Measurements from ENCODE around the gene CHAT. TPM values are rescaled to one million over a fixed set of nuclear protein-coding genes. Genes with fewer than 3 reads are reported as not detected.

Gene CHAT
- total RNA-seq, 2 experiments from 2014 or later: not detected

- no peak for DNase-seq (ENCODE audit: low spot score)
- CTCF ChIA-PET (ENCODE audit: unreplicated experiment): no interaction called here
Observed at GRCh38 chr10:49707585-49707984, 93.7 kb downstream of the CHAT start.

GRCh38 chr10:49709934-49710333, 96.1 kb downstream of the CHAT start:
- no TSS peak for BruUV-seq (replicated peaks)
- intact Hi-C loops (cut with micrococcal nuclease; ENCODE audit: unreplicated experiment): no loop called here
- Histone ChIP-seq H3K36me3 (ENCODE audit: insufficient read depth, low read length) (no peaks in the 10 kb centered on the region), H4K20me1 (ENCODE audit: insufficient read depth, low read length) (no peaks in the 10 kb centered on the region), H3K9me3 (ENCODE audit: low read length) (no peaks in the 10 kb centered on the region), H3K4me1 (ENCODE audit: insufficient read depth, low read length, poor library complexity, severe bottlenecking) (no peaks in the 10 kb centered on the region), H3K27ac (ENCODE audit: low read depth, low read length, poor library complexity, severe bottlenecking) (no peak overlapping the region), H3K9me2 (ENCODE audit: insufficient read depth, low read length) (no peaks in the 10 kb centered on the region), H3K4me3 (ENCODE audit: low read depth, low read length, poor library complexity, severe bottlenecking) (no peak overlapping the region), H2AFZ (ENCODE audit: low read length) (no peak overlapping the region), H3K79me2 (ENCODE audit: insufficient read depth, low read depth, low read length) (no peaks in the 10 kb centered on the region), H3K4me2 (ENCODE audit: low read length) (no peak overlapping the region)
- POLR2A ChIA-PET: no interaction called here
- DNase-seq (ENCODE audit: low spot score): no peak
- CTCF ChIA-PET (ENCODE audit: unreplicated experiment): no interaction called here
- TF ChIP-seq EZH2phosphoT487 (IDR thresholded peaks at IDR 0.05; ENCODE audit: borderline replicate concordance, low read depth, low read length): no peak
- no peak for TF ChIP-seq CTCF (conservative IDR thresholded peaks at IDR 0.05; ENCODE audit: low read length)

More at GRCh38 chr10:49707585-49707984, 93.7 kb downstream of the CHAT start:
- POLR2A ChIA-PET: interaction anchor here (0.6 kb wide), 1 partner anchor 69 kb away, joined by 3 read pairs; no protein-coding TSS in a partner anchor
- BruUV-seq (replicated peaks): no TSS peak
- Histone ChIP-seq H3K4me3 (ENCODE audit: low read depth, low read length, poor library complexity, severe bottlenecking) (no peak overlapping the region), H3K36me3 (ENCODE audit: insufficient read depth, low read length) (no peaks in the 10 kb centered on the region), H3K79me2 (ENCODE audit: insufficient read depth, low read depth, low read length) (no peaks in the 10 kb centered on the region), H3K4me2 (ENCODE audit: low read length) (no peak overlapping the region), H3K9me3 (ENCODE audit: low read length) (no peaks in the 10 kb centered on the region), H4K20me1 (ENCODE audit: insufficient read depth, low read length) (no peaks in the 10 kb centered on the region), H3K4me1 (ENCODE audit: insufficient read depth, low read length, poor library complexity, severe bottlenecking) (no peaks in the 10 kb centered on the region), H3K9me2 (ENCODE audit: insufficient read depth, low read length) (no peaks in the 10 kb centered on the region), H2AFZ (ENCODE audit: low read length) (no peak overlapping the region), H3K27ac (ENCODE audit: low read depth, low read length, poor library complexity, severe bottlenecking) (no peak overlapping the region)
- intact Hi-C loops (cut with micrococcal nuclease; ENCODE audit: unreplicated experiment): no loop called here
- TF ChIP-seq CTCF (conservative IDR thresholded peaks at IDR 0.05; ENCODE audit: low read length) (no peak), EZH2phosphoT487 (IDR thresholded peaks at IDR 0.05; ENCODE audit: borderline replicate concordance, low read depth, low read length) (no peak)

GRCh38 chr10:49710966-49711365, 97.1 kb downstream of the CHAT start:
- H3K36me3 ChIP-seq (ENCODE audit: insufficient read depth, low read length): no peaks in the 10 kb centered on the region
- H3K4me2 ChIP-seq (ENCODE audit: low read length): no peak overlapping the region
- no peaks in the 10 kb centered on the region for H3K9me2 ChIP-seq (ENCODE audit: insufficient read depth, low read length)
- H2AFZ ChIP-seq (ENCODE audit: low read length): no peak overlapping the region
- POLR2A ChIA-PET: interaction anchor here (0.6 kb wide), 1 partner anchor 230 kb away, joined by 3 read pairs; no protein-coding TSS in a partner anchor
- no peaks in the 10 kb centered on the region for H3K4me1 ChIP-seq (ENCODE audit: insufficient read depth, low read length, poor library complexity, severe bottlenecking)
- H4K20me1 ChIP-seq (ENCODE audit: insufficient read depth, low read length): no peaks in the 10 kb centered on the region
- DNase-seq (ENCODE audit: low spot score): no peak
- no peak overlapping the region for H3K4me3 ChIP-seq (ENCODE audit: low read depth, low read length, poor library complexity, severe bottlenecking)
- no peak for TF ChIP-seq CTCF (conservative IDR thresholded peaks at IDR 0.05; ENCODE audit: low read length)
- no peak for TF ChIP-seq EZH2phosphoT487 (IDR thresholded peaks at IDR 0.05; ENCODE audit: borderline replicate concordance, low read depth, low read length)
- H3K9me3 ChIP-seq (ENCODE audit: low read length): no peaks in the 10 kb centered on the region
- CTCF ChIA-PET (ENCODE audit: unreplicated experiment): no interaction called here
- no peak overlapping the region for H3K27ac ChIP-seq (ENCODE audit: low read depth, low read length, poor library complexity, severe bottlenecking)
- H3K79me2 ChIP-seq (ENCODE audit: insufficient read depth, low read depth, low read length): no peaks in the 10 kb centered on the region
- no TSS peak for BruUV-seq (replicated peaks)
- intact Hi-C loops (cut with micrococcal nuclease; ENCODE audit: unreplicated experiment): no loop called here

All from OCI-LY7 (cell line).